HCT116 (cell line): ENCODE data around the gene KISS1R. TPM values are rescaled to one million over a fixed set of nuclear protein-coding genes. Genes with fewer than 3 reads are reported as not detected.

Experiments
- ATAC-seq: fragments of 200-7000 bp; cut with Tn5 transposase; 2 replicates; pipeline ENCODE4 v1.9.1; 2020; ENCODE audit warnings: mild to moderate bottlenecking, moderate library complexity
- BruUV-seq: library from RNA; stranded (reverse); fragments of 400-500 nt; replicated peaks from 2 replicates; lab custom pipeline; 2021; lab: Mats Ljungman, UMichigan
- CTCF ChIA-PET: fragments of 300-600 bp; sonication (Branson Sonifier 250); formaldehyde crosslinking; loops from one replicate; lab custom pipeline; 2021; ENCODE audit warnings: antibody characterized with exemption; lab: Charles Lee
- POLR2A ChIA-PET: fragments of 300-600, 350-600 bp; sonication (Branson Sonifier 250); formaldehyde crosslinking; loops from one replicate; lab custom pipeline; 2021; ENCODE audit warnings: antibody characterized with exemption; lab: Charles Lee
- RAD21 ChIA-PET, 2 experiments: fragments of 300-600 bp; sonication (Branson Sonifier 250); formaldehyde crosslinking; loops; one replicate each; lab custom pipeline; 2023; ENCODE audit warnings: low total read pairs in 2 of 2; ENCODE audit not compliant: uncharacterized antibody in 2 of 2, unreplicated experiment in 2 of 2, low non-redundant PET in 1 of 2; lab: Charles Lee
- DNase-seq: peaks from one replicate; pipeline ENCODE4 v3.0.0-alpha.2; 2010; ENCODE audit warnings: low read depth, low spot score
- H2AFZ ChIP-seq: fragments of 200-600 bp; shearing (Covaris generic), sonication (generic); 2 replicates; pipeline ENCODE4 v1.6.1; 2017; ENCODE audit warnings: low read depth, mixed run types, mixed read lengths, antibody characterized with exemption, low read length; ENCODE audit not compliant: poor library complexity, severe bottlenecking
- H3K27ac ChIP-seq: 2 replicates; pipeline ENCODE4 v1.5.1; 2012; ENCODE audit warnings: low read depth, low read length
- H3K27me3 ChIP-seq: fragments of 200-600 bp; sonication (generic); 2 replicates; pipeline ENCODE4 v1.6.1; 2016; ENCODE audit warnings: mixed run types, low read length, mixed read lengths; ENCODE audit not compliant: insufficient read depth
- H3K36me3 ChIP-seq, 2 experiments: fragments of 200-500 bp in 1 of 2; fragments of 200-600 bp in 1 of 2; sonication (Bioruptor generic) in 1 of 2; sonication (generic) in 1 of 2; 2 replicates each; pipeline versions ENCODE4 v1.5.1 to v1.6.1; 2014 to 2016; ENCODE audit warnings: low read length in 2 of 2, inconsistent platforms in 1 of 2, mixed read lengths in 1 of 2, mixed run types in 1 of 2; ENCODE audit not compliant: insufficient read depth in 2 of 2, control insufficient read depth in 1 of 2
- H3K4me1 ChIP-seq, 2 experiments: fragments of 200-600 bp in 1 of 2; sonication (generic) in 1 of 2; 2 replicates each; pipeline versions ENCODE4 v1.5.1 to v1.6.1; 2012 to 2017; ENCODE audit warnings: low read length in 2 of 2, inconsistent platforms in 1 of 2, mild to moderate bottlenecking in 1 of 2, mixed read lengths in 1 of 2, mixed run types in 1 of 2, moderate library complexity in 1 of 2; ENCODE audit not compliant: insufficient read depth in 2 of 2, control insufficient read depth in 1 of 2
- H3K4me2 ChIP-seq: fragments of 200-600 bp; sonication (generic); 2 replicates; pipeline ENCODE4 v1.6.1; 2017; ENCODE audit warnings: mixed run types, low read length, mixed read lengths
- H3K4me3 ChIP-seq, 2 experiments: fragments of 200-600 bp in 1 of 2; sonication (generic) in 1 of 2; replicated peaks in 1 of 2; 2 replicates each; pipeline ENCODE4 v1.5.1; 2011 to 2016; ENCODE audit warnings: low read length in 2 of 2, control low read depth in 1 of 2, low read depth in 1 of 2, mild to moderate bottlenecking in 1 of 2, mixed read lengths in 1 of 2, mixed run types in 1 of 2
- H3K79me2 ChIP-seq: fragments of 200-600 bp; sonication (generic); 2 replicates; pipeline ENCODE4 v1.6.1; 2017; ENCODE audit warnings: mild to moderate bottlenecking, mixed run types, low read length, moderate library complexity, mixed read lengths; ENCODE audit not compliant: insufficient read depth
- H3K9ac ChIP-seq: fragments of 200-600 bp; sonication (generic); 2 replicates; pipeline ENCODE4 v1.6.1; 2016; ENCODE audit warnings: low read length, mixed read lengths
- H3K9me2 ChIP-seq: fragments of 200-600 bp; sonication (generic), shearing (Covaris generic); 2 replicates; pipeline ENCODE4 v1.6.1; 2017; ENCODE audit warnings: mixed run types, mild to moderate bottlenecking, moderate library complexity; ENCODE audit not compliant: insufficient read depth
- H3K9me3 ChIP-seq, 2 experiments: fragments of 200-500 bp in 1 of 2; fragments of 200-600 bp in 1 of 2; sonication (Bioruptor generic) in 1 of 2; sonication (generic) in 1 of 2; 2 replicates each; pipeline ENCODE4 v1.6.1; 2014 to 2017; ENCODE audit warnings: low read length in 2 of 2, mixed read lengths in 2 of 2, inconsistent platforms in 1 of 2, low read depth in 1 of 2, mild to moderate bottlenecking in 1 of 2, mixed run types in 1 of 2, moderate library complexity in 1 of 2; ENCODE audit not compliant: control insufficient read depth in 1 of 2, insufficient read depth in 1 of 2
- H4K20me1 ChIP-seq: fragments of 200-600 bp; sonication (generic), shearing (Covaris generic); 2 replicates; pipeline ENCODE4 v1.6.1; 2017; ENCODE audit warnings: mixed run types, mild to moderate bottlenecking, moderate library complexity; ENCODE audit not compliant: insufficient read depth
- ATF3 ChIP-seq: IDR thresholded peaks from 2 replicates; pipeline ENCODE4 v1.6.1; 2012
- CBX3 ChIP-seq: IDR thresholded peaks from 2 replicates; pipeline ENCODE4 v1.6.1; 2012; ENCODE audit warnings: low read depth
- CEBPB ChIP-seq: IDR thresholded peaks from 2 replicates; pipeline ENCODE4 v1.6.1; 2012; ENCODE audit warnings: low read depth
- CTCF ChIP-seq, 3 experiments: fragments of 200-600 bp in 1 of 3; sonication (generic) in 1 of 3; IDR thresholded peaks in 2 of 3; conservative IDR thresholded peaks in 1 of 3; 2 replicates each; pipeline ENCODE4 v1.5.1; 2012 to 2017; ENCODE audit warnings: low read depth in 2 of 3, low read length in 2 of 3, antibody characterized with exemption in 1 of 3, borderline replicate concordance in 1 of 3, control low read depth in 1 of 3, mild to moderate bottlenecking in 1 of 3, mixed read lengths in 1 of 3, mixed run types in 1 of 3, moderate library complexity in 1 of 3; ENCODE audit not compliant: insufficient read depth in 1 of 3
- EGR1 ChIP-seq: IDR thresholded peaks from 2 replicates; pipeline ENCODE4 v1.6.1; 2012; ENCODE audit warnings: low read depth
- ELF1 ChIP-seq: IDR thresholded peaks from 2 replicates; pipeline ENCODE4 v1.6.1; 2012; ENCODE audit warnings: low read depth, borderline replicate concordance
- EZH2phosphoT487 ChIP-seq: fragments of 200-600 bp; IDR thresholded peaks from 2 replicates; pipeline ENCODE4 v1.6.1; 2018; ENCODE audit warnings: antibody characterized with exemption, borderline replicate concordance
- FOSL1 ChIP-seq: IDR thresholded peaks from 2 replicates; pipeline ENCODE4 v1.6.1; 2012; ENCODE audit warnings: low read depth
- JUND ChIP-seq: IDR thresholded peaks from 2 replicates; pipeline ENCODE4 v1.6.1; 2012
- POLR2A ChIP-seq: IDR thresholded peaks from 2 replicates; pipeline ENCODE4 v1.7.0; 2011; ENCODE audit warnings: borderline replicate concordance; ENCODE audit not compliant: insufficient read depth, insufficient read length; ENCODE audit errors: extremely low read depth
- POLR2AphosphoS5 ChIP-seq: IDR thresholded peaks from 2 replicates; pipeline ENCODE4 v1.6.1; 2011; ENCODE audit warnings: mild to moderate bottlenecking, low read depth, low read length, moderate library complexity
- TCF7L2 ChIP-seq: IDR thresholded peaks from 2 replicates; pipeline ENCODE4 v1.7.0; 2011; ENCODE audit warnings: borderline replicate concordance, inconsistent platforms; ENCODE audit not compliant: insufficient read depth, insufficient read length; ENCODE audit errors: extremely low read depth
- ZNF274 ChIP-seq: fragments of 200-500 bp; sonication (Bioruptor generic); IDR thresholded peaks from 2 replicates; pipeline ENCODE4 v1.6.1; 2014; ENCODE audit warnings: mild to moderate bottlenecking, low read depth, low read length, inconsistent platforms
- intact Hi-C: fragments of 100-400 bp; cut with micrococcal nuclease; formaldehyde crosslinking; loops from 2 replicates; pipeline ENCODE4 v1.10.0; 2022
- total RNA-seq: library from RNA; stranded (reverse); gene quantifications from one replicate; pipeline ENCODE4 v1.2.1, GENCODE V29; 2021; ENCODE audit not compliant: unreplicated experiment
- TF ChIP-seq, protein P1 (sequence below): IDR thresholded peaks from 2 replicates; pipeline ENCODE4 v1.6.1; 2011; ENCODE audit warnings: mild to moderate bottlenecking, low read length, moderate library complexity; ENCODE audit not compliant: insufficient replicate concordance; ENCODE audit errors: extremely low read depth
- TF ChIP-seq, protein P2 (sequence below): IDR thresholded peaks from 2 replicates; pipeline ENCODE4 v1.6.1; 2012

The KISS1R gene
- total RNA-seq, 1 experiment from 2014 or later = 5.9 TPM

DNA sequence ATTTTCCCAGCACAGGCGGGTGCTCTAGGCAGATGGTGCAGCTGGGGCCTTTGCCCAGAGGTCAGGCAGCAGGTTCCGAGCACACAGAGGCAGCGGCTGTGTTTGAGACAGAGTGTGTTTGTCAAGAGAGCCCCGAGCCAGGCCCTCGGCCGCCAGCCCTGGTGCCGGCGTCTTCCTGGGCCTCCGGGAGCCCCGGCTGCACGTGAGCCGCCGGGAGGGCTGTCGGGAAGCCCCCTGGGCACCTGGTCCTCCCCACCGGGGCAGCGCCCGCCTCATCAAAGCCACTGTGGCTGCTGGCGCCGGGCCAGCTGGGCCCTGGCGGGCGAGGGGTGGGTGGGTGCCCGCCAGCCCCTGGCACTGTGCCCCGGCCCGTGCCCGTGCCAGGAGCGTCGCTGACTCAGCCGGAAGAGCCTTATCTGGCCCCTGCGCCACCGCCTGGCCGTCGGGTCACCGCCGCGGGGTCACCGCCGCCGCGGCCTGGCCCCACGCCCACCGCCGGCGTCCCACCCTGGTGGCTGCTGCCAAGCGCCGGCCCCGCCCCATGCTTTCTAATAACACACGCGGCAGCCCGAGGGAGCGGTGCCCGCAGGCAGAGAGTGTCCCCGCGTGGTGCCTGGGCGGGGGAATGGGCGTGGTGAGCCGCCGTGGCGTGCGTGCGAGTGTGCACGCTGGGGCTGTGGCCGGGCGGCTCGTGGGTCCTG is 23.6 kb downstream of the KISS1R start (continued):
- no peak for TF ChIP-seq CTCF (IDR thresholded peaks at IDR 0.05 in 2 of 3, conservative IDR thresholded peaks at IDR 0.05 in 1 of 3; ENCODE audit: borderline replicate concordance in 1 of 3, insufficient read depth in 1 of 3, low read depth in 2 of 3, low read length in 2 of 3)

- peak overlapping the region; percentile 64 for H3K9ac ChIP-seq
- no peaks in the 10 kb centered on the region for H3K36me3 ChIP-seq
- H2AFZ ChIP-seq = no peak overlapping the region
- intact Hi-C loops = loop anchor here (2.0 kb wide), 1 partner anchor 15 kb away; the partner anchor contains the start of gene ARID3A
- peak overlapping the region; percentile 92 for H3K4me2 ChIP-seq
- H3K27me3 ChIP-seq = no peaks in the 10 kb centered on the region
- BruUV-seq = no TSS peak
- no peaks in the 10 kb centered on the region for H3K9me3 ChIP-seq
- H4K20me1 ChIP-seq = no peaks in the 10 kb centered on the region
- H3K4me3 ChIP-seq = peak overlapping the region; percentile 31 to 54
- ChIA-PET CTCF (no interaction called here), POLR2A (no interaction called here), RAD21 (no interaction called here)
- H3K79me2 ChIP-seq = peaks cover 11% of the 10 kb centered on the region; the same call in 1 of the 2 replicates
- DNase-seq (no peak), ATAC-seq (no peak)
- H3K27ac ChIP-seq = peak overlapping the region; percentile 70
- H3K4me1 ChIP-seq = peaks cover 25 to 32% of the 10 kb centered on the region in 2 experiments
- H3K9me2 ChIP-seq = no peaks in the 10 kb centered on the region
- TF ChIP-seq ZNF274 (no peak), FOSL1 (no peak), POLR2AphosphoS5 (no peak), ELF1 (no peak), JUND (no peak), ATF3 (no peak), CEBPB (no peak), CBX3 (no peak), POLR2A (no peak), TCF7L2 (no peak), EGR1 (no peak), EZH2phosphoT487 (no peak)
- TF ChIP-seq, protein P1, sequence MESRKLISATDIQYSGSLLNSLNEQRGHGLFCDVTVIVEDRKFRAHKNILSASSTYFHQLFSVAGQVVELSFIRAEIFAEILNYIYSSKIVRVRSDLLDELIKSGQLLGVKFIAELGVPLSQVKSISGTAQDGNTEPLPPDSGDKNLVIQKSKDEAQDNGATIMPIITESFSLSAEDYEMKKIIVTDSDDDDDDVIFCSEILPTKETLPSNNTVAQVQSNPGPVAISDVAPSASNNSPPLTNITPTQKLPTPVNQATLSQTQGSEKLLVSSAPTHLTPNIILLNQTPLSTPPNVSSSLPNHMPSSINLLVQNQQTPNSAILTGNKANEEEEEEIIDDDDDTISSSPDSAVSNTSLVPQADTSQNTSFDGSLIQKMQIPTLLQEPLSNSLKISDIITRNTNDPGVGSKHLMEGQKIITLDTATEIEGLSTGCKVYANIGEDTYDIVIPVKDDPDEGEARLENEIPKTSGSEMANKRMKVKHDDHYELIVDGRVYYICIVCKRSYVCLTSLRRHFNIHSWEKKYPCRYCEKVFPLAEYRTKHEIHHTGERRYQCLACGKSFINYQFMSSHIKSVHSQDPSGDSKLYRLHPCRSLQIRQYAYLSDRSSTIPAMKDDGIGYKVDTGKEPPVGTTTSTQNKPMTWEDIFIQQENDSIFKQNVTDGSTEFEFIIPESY = no peak
- TF ChIP-seq, protein P2, sequence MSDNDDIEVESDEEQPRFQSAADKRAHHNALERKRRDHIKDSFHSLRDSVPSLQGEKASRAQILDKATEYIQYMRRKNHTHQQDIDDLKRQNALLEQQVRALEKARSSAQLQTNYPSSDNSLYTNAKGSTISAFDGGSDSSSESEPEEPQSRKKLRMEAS = no peak
Measured at GRCh38 chr19:941292-942132, 24.4 kb downstream of the KISS1R start.
